PFSK-1 (cell line): ENCODE data around the gene CFAP70.

Source experiments
- POLR2AphosphoS5 ChIP-seq: IDR thresholded peaks from 2 replicates; pipeline ENCODE4 v1.6.1; 2012; ENCODE audit warnings: low read depth, mild to moderate bottlenecking, control low read depth, low read length, moderate library complexity
- SIN3A ChIP-seq: IDR thresholded peaks from 2 replicates; pipeline ENCODE4 v1.6.1; 2012; ENCODE audit warnings: mild to moderate bottlenecking, low read length, moderate library complexity, borderline replicate concordance; ENCODE audit not compliant: insufficient read depth
- TF ChIP-seq, protein P1 (sequence below), 2 experiments: IDR thresholded peaks; 2 replicates each; pipeline versions ENCODE4 v1.6.1 to v1.8.0; 2011 to 2012; ENCODE audit warnings: low read depth in 2 of 2, low read length in 2 of 2, control low read depth in 1 of 2, inconsistent platforms in 1 of 2, mild to moderate bottlenecking in 1 of 2, moderate library complexity in 1 of 2; ENCODE audit not compliant: insufficient read depth in 1 of 2

- TF ChIP-seq POLR2AphosphoS5 (no peak), SIN3A (no peak)
- TF ChIP-seq, protein P1, sequence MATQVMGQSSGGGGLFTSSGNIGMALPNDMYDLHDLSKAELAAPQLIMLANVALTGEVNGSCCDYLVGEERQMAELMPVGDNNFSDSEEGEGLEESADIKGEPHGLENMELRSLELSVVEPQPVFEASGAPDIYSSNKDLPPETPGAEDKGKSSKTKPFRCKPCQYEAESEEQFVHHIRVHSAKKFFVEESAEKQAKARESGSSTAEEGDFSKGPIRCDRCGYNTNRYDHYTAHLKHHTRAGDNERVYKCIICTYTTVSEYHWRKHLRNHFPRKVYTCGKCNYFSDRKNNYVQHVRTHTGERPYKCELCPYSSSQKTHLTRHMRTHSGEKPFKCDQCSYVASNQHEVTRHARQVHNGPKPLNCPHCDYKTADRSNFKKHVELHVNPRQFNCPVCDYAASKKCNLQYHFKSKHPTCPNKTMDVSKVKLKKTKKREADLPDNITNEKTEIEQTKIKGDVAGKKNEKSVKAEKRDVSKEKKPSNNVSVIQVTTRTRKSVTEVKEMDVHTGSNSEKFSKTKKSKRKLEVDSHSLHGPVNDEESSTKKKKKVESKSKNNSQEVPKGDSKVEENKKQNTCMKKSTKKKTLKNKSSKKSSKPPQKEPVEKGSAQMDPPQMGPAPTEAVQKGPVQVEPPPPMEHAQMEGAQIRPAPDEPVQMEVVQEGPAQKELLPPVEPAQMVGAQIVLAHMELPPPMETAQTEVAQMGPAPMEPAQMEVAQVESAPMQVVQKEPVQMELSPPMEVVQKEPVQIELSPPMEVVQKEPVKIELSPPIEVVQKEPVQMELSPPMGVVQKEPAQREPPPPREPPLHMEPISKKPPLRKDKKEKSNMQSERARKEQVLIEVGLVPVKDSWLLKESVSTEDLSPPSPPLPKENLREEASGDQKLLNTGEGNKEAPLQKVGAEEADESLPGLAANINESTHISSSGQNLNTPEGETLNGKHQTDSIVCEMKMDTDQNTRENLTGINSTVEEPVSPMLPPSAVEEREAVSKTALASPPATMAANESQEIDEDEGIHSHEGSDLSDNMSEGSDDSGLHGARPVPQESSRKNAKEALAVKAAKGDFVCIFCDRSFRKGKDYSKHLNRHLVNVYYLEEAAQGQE (IDR thresholded peaks at IDR 0.05; ENCODE audit: insufficient read depth in 1 of 2, low read depth in 2 of 2, low read length in 2 of 2), result no peak
Observed at GRCh38 chr10:73262880-73263555, 95.6 kb downstream of the CFAP70 start.
